WERI-Rb-1 (cell line): Measurements from ENCODE around the gene YY1.

Experiments used
- DNase-seq: peaks from one replicate; pipeline ENCODE4 v3.0.0-alpha.2; 2020
- H3K27ac ChIP-seq: fragments of 250-450 bp; sonication (Bioruptor Pico); 2 replicates; pipeline ENCODE4 v1.5.1; 2020; ENCODE audit warnings: mild to moderate bottlenecking, moderate library complexity
- H3K27me3 ChIP-seq: fragments of 250-450 bp; sonication (Bioruptor Pico); 2 replicates; pipeline ENCODE4 v1.5.1; 2021; ENCODE audit warnings: mild to moderate bottlenecking, low read depth, moderate library complexity; ENCODE audit not compliant: insufficient read depth, severe bottlenecking
- H3K36me3 ChIP-seq: fragments of 250-450 bp; sonication (Bioruptor Pico); 2 replicates; pipeline ENCODE4 v1.5.1; 2020; ENCODE audit warnings: mild to moderate bottlenecking, moderate library complexity
- H3K4me3 ChIP-seq: 2 replicates; pipeline ENCODE4 v1.5.1; 2011; ENCODE audit warnings: low read depth, mild to moderate bottlenecking, control low read depth, low read length
- H3K9me3 ChIP-seq: fragments of 250-450 bp; sonication (Bioruptor Pico); 2 replicates; pipeline ENCODE4 v1.5.1; 2021; ENCODE audit warnings: mild to moderate bottlenecking, moderate library complexity; ENCODE audit not compliant: severe bottlenecking
- TF ChIP-seq, protein P1 (sequence below): IDR thresholded peaks from 2 replicates; pipeline ENCODE4 v1.5.1; 2011; ENCODE audit warnings: low read depth, mild to moderate bottlenecking, control low read depth, inconsistent platforms, low read length

Gene YY1

GRCh38 chr14:100303925-100304324, 65.0 kb downstream of the YY1 start:
- H3K27me3 ChIP-seq = no peaks in the 10 kb centered on the region
- DNase-seq = no peak
- H3K36me3 ChIP-seq = peaks cover 13% of the 10 kb centered on the region
- H3K4me3 ChIP-seq = no peak overlapping the region
- H3K9me3 ChIP-seq = no peaks in the 10 kb centered on the region
- no peak overlapping the region for H3K27ac ChIP-seq
- TF ChIP-seq, protein P1, sequence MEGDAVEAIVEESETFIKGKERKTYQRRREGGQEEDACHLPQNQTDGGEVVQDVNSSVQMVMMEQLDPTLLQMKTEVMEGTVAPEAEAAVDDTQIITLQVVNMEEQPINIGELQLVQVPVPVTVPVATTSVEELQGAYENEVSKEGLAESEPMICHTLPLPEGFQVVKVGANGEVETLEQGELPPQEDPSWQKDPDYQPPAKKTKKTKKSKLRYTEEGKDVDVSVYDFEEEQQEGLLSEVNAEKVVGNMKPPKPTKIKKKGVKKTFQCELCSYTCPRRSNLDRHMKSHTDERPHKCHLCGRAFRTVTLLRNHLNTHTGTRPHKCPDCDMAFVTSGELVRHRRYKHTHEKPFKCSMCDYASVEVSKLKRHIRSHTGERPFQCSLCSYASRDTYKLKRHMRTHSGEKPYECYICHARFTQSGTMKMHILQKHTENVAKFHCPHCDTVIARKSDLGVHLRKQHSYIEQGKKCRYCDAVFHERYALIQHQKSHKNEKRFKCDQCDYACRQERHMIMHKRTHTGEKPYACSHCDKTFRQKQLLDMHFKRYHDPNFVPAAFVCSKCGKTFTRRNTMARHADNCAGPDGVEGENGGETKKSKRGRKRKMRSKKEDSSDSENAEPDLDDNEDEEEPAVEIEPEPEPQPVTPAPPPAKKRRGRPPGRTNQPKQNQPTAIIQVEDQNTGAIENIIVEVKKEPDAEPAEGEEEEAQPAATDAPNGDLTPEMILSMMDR = no peak

DNA sequence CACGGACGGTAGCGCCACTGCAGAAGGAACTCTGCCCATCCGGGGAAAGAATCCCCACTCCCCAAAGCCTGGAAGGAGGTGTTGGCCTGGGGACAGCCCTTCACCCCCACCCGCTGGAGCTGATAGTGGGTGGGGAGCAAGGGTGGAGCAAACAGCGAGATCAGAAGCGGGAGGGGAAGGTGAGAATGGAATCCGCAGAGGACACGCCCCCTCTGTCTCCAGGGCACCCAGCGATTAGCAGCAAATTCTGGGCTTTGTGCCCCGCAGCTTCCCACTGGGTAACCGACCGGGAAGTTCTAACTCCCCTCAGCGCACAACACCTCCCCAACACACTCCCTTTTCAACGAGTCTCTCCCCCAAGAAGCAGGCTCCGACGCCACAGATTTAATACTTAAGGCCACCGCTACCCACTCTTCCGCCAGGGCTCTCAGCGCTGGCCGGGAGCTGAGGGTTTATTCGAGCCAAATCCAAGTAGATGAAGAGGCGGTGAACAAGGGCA, 65.9 kb downstream of the YY1 start:
- Histone ChIP-seq H3K36me3 (peaks cover 12% of the 10 kb centered on the region), H3K9me3 (no peaks in the 10 kb centered on the region), H3K27ac (peak overlapping the region; percentile 51), H3K4me3 (peak overlapping the region; percentile 75), H3K27me3 (no peaks in the 10 kb centered on the region)
- TF ChIP-seq, protein P1 = no peak
- DNase-seq = peak; percentile 72

- DNase-seq = peak; percentile 32
- Histone ChIP-seq H3K9me3 (no peaks in the 10 kb centered on the region), H3K4me3 (peak overlapping the region; percentile 75), H3K27ac (peak overlapping the region; percentile 80), H3K27me3 (no peaks in the 10 kb centered on the region), H3K36me3 (peaks cover 12% of the 10 kb centered on the region)
- TF ChIP-seq, protein P1 = no peak
Observed at GRCh38 chr14:100305324-100306100, 66.6 kb downstream of the YY1 start.

DNA sequence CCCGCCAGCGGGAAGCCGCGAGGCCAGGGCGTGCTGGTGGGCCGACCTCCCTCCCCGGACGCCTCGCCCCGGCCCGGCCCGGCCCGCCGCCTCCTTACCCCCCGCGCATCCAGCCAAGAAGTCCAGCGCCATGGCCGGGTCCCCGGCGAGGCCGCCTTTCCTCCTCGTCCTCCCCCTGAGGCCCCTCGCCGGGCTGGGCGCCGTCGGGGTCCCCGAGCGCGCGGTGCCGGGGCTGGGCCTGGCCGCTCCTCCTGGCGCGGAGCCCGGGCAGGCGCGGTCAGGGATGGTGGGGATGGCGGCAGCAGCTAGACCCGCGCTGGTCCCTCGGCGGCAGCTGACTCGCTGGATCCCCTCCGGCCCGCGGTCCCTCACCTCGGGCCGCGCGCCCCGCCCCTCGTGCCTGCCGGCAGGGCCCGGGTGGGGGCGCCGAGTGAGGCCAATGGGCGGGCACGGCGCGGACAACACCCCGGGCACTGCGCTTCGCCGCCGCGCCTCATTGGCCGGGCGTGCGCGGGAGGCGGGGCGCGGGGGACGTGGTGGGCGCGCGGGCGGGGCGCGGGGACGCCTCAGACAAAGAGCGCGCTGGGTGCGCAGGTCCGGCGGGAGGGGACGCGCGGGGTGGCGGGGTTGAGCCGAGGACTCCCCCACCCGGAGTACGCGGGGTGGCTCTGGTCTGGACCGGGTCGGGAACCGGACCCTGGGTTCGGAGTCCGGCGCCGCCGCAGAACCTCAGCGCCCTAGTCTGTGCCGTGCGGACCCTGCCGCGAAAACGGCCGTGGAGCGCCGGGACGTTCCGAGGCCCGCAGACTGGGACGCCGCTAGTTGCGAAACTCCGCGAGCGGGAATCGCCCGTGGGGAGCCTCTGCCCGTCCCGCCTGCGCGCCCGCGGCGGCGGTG, 67.4 kb downstream of the YY1 start, which contains the start of gene SLC25A29:
TSS of gene SLC25A29 (minus strand) at position 344 of the 897 bp plus-strand sequence. CDS start at position 132, 212 bp downstream.
- Histone ChIP-seq H3K9me3 (no peaks in the 10 kb centered on the region), H3K4me3 (peak within 1 kb of the TSS; percentile 95), H3K27ac (peak within 1 kb of the TSS; percentile 83), H3K27me3 (no peaks in the 10 kb centered on the region), H3K36me3 (peaks cover 12% of the 10 kb centered on the region)
- DNase-seq = peak; percentile 87
- TF ChIP-seq, protein P1 = no peak

GRCh38 chr14:100306998-100307765, 68.2 kb downstream of the YY1 start:
- Histone ChIP-seq H3K4me3 (peak overlapping the region; percentile 95), H3K9me3 (no peaks in the 10 kb centered on the region), H3K36me3 (peaks cover 12% of the 10 kb centered on the region), H3K27ac (peak overlapping the region; percentile 83), H3K27me3 (no peaks in the 10 kb centered on the region)
- TF ChIP-seq, protein P1 = no peak
- DNase-seq = peak; percentile 26
